ENCODE results near the gene FSCN2. TPM values are rescaled to one million over a fixed set of nuclear protein-coding genes. Genes with fewer than 3 reads are reported as not detected.

FSCN2 gene
- total and polyA plus RNA-seq, 4 donors = 0.89 to 3.1 (median 1.6) TPM

GRCh38 chr17:81518113-81518784 lies 9.9 kb upstream of the FSCN2 start:
- peaks cover 69% of the 10 kb centered on the region for H3K4me1 ChIP-seq (ENCODE audit: control insufficient read depth, insufficient read depth, low read length)
- H3K27me3 ChIP-seq (ENCODE audit: control insufficient read depth, insufficient read depth, low read length) = peaks cover 28% of the 10 kb centered on the region
- no peaks in the 10 kb centered on the region for H3K9me3 ChIP-seq (ENCODE audit: control insufficient read depth, insufficient read depth, low read length)
- WGBS (ENCODE audit: insufficient coverage) = 28% methylated on average over 23 of the region's 24 CpGs
- H3K36me3 ChIP-seq (ENCODE audit: control insufficient read depth, insufficient read depth, low read length) = peaks cover 14% of the 10 kb centered on the region
- no peak for DNase-seq (ENCODE audit: low read depth in 4 of 6, low spot score in 6 of 6)
- H3K4me3 ChIP-seq (ENCODE audit: low read depth, low read length) = no peak overlapping the region
- no peak overlapping the region for H3K27ac ChIP-seq (ENCODE audit: low read depth, low read length)

- no peaks in the 10 kb centered on the region for H3K9me3 ChIP-seq (ENCODE audit: control insufficient read depth, insufficient read depth, low read length)
- 4% methylated on average over 47 of the region's 47 CpGs for WGBS (ENCODE audit: insufficient coverage)
- peaks cover 28% of the 10 kb centered on the region for H3K27me3 ChIP-seq (ENCODE audit: control insufficient read depth, insufficient read depth, low read length)
- H3K4me3 ChIP-seq (ENCODE audit: low read depth, low read length) = no peak overlapping the region
- H3K27ac ChIP-seq (ENCODE audit: low read depth, low read length) = no peak overlapping the region
- DNase-seq (ENCODE audit: low read depth in 4 of 6, low spot score in 6 of 6) = no peak
- peaks cover 69% of the 10 kb centered on the region for H3K4me1 ChIP-seq (ENCODE audit: control insufficient read depth, insufficient read depth, low read length)
- peaks cover 14% of the 10 kb centered on the region for H3K36me3 ChIP-seq (ENCODE audit: control insufficient read depth, insufficient read depth, low read length)
Measured at GRCh38 chr17:81518785-81519283, 9.3 kb upstream of the FSCN2 start.

- Histone ChIP-seq H3K9me3 (ENCODE audit: control insufficient read depth, insufficient read depth, low read length) (no peaks in the 10 kb centered on the region), H3K4me1 (ENCODE audit: control insufficient read depth, insufficient read depth, low read length) (peaks cover 69% of the 10 kb centered on the region), H3K4me3 (ENCODE audit: low read depth, low read length) (no peak overlapping the region), H3K36me3 (ENCODE audit: control insufficient read depth, insufficient read depth, low read length) (peaks cover 14% of the 10 kb centered on the region), H3K27ac (ENCODE audit: low read depth, low read length) (no peak overlapping the region), H3K27me3 (ENCODE audit: control insufficient read depth, insufficient read depth, low read length) (peaks cover 28% of the 10 kb centered on the region)
- 4% methylated on average over 61 of the region's 61 CpGs for WGBS (ENCODE audit: insufficient coverage)
- peak in 1 of 6 donors; percentile 64 for DNase-seq (ENCODE audit: low read depth in 4 of 6, low spot score in 6 of 6)
Measured at GRCh38 chr17:81519284-81520020, 8.7 kb upstream of the FSCN2 start.

- 60% methylated on average over 14 of the region's 14 CpGs for WGBS (ENCODE audit: insufficient coverage)
- H3K4me1 ChIP-seq (ENCODE audit: control insufficient read depth, insufficient read depth, low read length) = peaks cover 71% of the 10 kb centered on the region
Measured at GRCh38 chr17:81520021-81520901, 7.9 kb upstream of the FSCN2 start.

GRCh38 chr17:81522491-81523401 lies 5.4 kb upstream of the FSCN2 start:
- peaks cover 59% of the 10 kb centered on the region for H3K4me1 ChIP-seq (ENCODE audit: control insufficient read depth, insufficient read depth, low read length)
- peaks cover 3% of the 10 kb centered on the region for H3K36me3 ChIP-seq (ENCODE audit: control insufficient read depth, insufficient read depth, low read length)
- H3K27me3 ChIP-seq (ENCODE audit: control insufficient read depth, insufficient read depth, low read length) = peaks cover 39% of the 10 kb centered on the region
- H3K9me3 ChIP-seq (ENCODE audit: control insufficient read depth, insufficient read depth, low read length) = no peaks in the 10 kb centered on the region
- no peak overlapping the region for H3K27ac ChIP-seq (ENCODE audit: low read depth, low read length)
- DNase-seq (ENCODE audit: low read depth in 4 of 6, low spot score in 6 of 6) = peak in 2 of 6 donors; percentile 70 to 74
- H3K4me3 ChIP-seq (ENCODE audit: low read depth, low read length) = no peak overlapping the region
- 67% methylated on average over 18 of the region's 26 CpGs for WGBS (ENCODE audit: insufficient coverage)

More at GRCh38 chr17:81520021-81520901, 7.9 kb upstream of the FSCN2 start:
- Histone ChIP-seq H3K4me3 (ENCODE audit: low read depth, low read length) (no peak overlapping the region), H3K27me3 (ENCODE audit: control insufficient read depth, insufficient read depth, low read length) (peaks cover 28% of the 10 kb centered on the region), H3K9me3 (ENCODE audit: control insufficient read depth, insufficient read depth, low read length) (no peaks in the 10 kb centered on the region), H3K36me3 (ENCODE audit: control insufficient read depth, insufficient read depth, low read length) (peaks cover 14% of the 10 kb centered on the region), H3K27ac (ENCODE audit: low read depth, low read length) (no peak overlapping the region)
- DNase-seq (ENCODE audit: low read depth in 4 of 6, low spot score in 6 of 6) = peak in 1 of 6 donors; percentile 18

- H3K9me3 ChIP-seq (ENCODE audit: control insufficient read depth, insufficient read depth, low read length) = no peaks in the 10 kb centered on the region
- no peak overlapping the region for H3K4me3 ChIP-seq (ENCODE audit: low read depth, low read length)
- H3K27me3 ChIP-seq (ENCODE audit: control insufficient read depth, insufficient read depth, low read length) = peaks cover 36% of the 10 kb centered on the region
- peak in 4 of 6 donors; percentile 66 to 93 (median 81) for DNase-seq (ENCODE audit: low read depth in 4 of 6, low spot score in 6 of 6)
- peaks cover 55% of the 10 kb centered on the region for H3K4me1 ChIP-seq (ENCODE audit: control insufficient read depth, insufficient read depth, low read length)
- 7% methylated on average over 17 of the region's 17 CpGs for WGBS (ENCODE audit: insufficient coverage)
- no peaks in the 10 kb centered on the region for H3K36me3 ChIP-seq (ENCODE audit: control insufficient read depth, insufficient read depth, low read length)
- no peak overlapping the region for H3K27ac ChIP-seq (ENCODE audit: low read depth, low read length)
Measured at GRCh38 chr17:81523402-81524038, 4.7 kb upstream of the FSCN2 start.

- peaks cover 49% of the 10 kb centered on the region for H3K4me1 ChIP-seq (ENCODE audit: control insufficient read depth, insufficient read depth, low read length)
- no peaks in the 10 kb centered on the region for H3K9me3 ChIP-seq (ENCODE audit: control insufficient read depth, insufficient read depth, low read length)
- peaks cover 4% of the 10 kb centered on the region for H3K36me3 ChIP-seq (ENCODE audit: control insufficient read depth, insufficient read depth, low read length)
- H3K27ac ChIP-seq (ENCODE audit: low read depth, low read length) = no peak overlapping the region
- no peak overlapping the region for H3K4me3 ChIP-seq (ENCODE audit: low read depth, low read length)
- peaks cover 31% of the 10 kb centered on the region for H3K27me3 ChIP-seq (ENCODE audit: control insufficient read depth, insufficient read depth, low read length)
- DNase-seq (ENCODE audit: low read depth in 4 of 6, low spot score in 6 of 6) = no peak
- 57% methylated on average over 18 of the region's 18 CpGs for WGBS (ENCODE audit: insufficient coverage)
Measured at GRCh38 chr17:81524039-81524864, 3.9 kb upstream of the FSCN2 start.

GRCh38 chr17:81524865-81525159 lies 3.4 kb upstream of the FSCN2 start:
- no peak for DNase-seq (ENCODE audit: low read depth in 4 of 6, low spot score in 6 of 6)
- Histone ChIP-seq H3K4me3 (ENCODE audit: low read depth, low read length) (no peak overlapping the region), H3K4me1 (ENCODE audit: control insufficient read depth, insufficient read depth, low read length) (peaks cover 44% of the 10 kb centered on the region), H3K36me3 (ENCODE audit: control insufficient read depth, insufficient read depth, low read length) (peaks cover 6% of the 10 kb centered on the region), H3K9me3 (ENCODE audit: control insufficient read depth, insufficient read depth, low read length) (no peaks in the 10 kb centered on the region), H3K27me3 (ENCODE audit: control insufficient read depth, insufficient read depth, low read length) (peaks cover 25% of the 10 kb centered on the region), H3K27ac (ENCODE audit: low read depth, low read length) (no peak overlapping the region)
- WGBS (ENCODE audit: insufficient coverage) = 97% methylated on average over 6 of the region's 8 CpGs

Measured in spinal cord (tissue), 10 donors.